CMK (cell line): Measurements from ENCODE around the gene ST7L.

ENCODE experiments used
- DNase-seq: peaks from one replicate; pipeline ENCODE4 v3.0.0-alpha.2; 2010; ENCODE audit warnings: low read depth

ST7L gene

DNA sequence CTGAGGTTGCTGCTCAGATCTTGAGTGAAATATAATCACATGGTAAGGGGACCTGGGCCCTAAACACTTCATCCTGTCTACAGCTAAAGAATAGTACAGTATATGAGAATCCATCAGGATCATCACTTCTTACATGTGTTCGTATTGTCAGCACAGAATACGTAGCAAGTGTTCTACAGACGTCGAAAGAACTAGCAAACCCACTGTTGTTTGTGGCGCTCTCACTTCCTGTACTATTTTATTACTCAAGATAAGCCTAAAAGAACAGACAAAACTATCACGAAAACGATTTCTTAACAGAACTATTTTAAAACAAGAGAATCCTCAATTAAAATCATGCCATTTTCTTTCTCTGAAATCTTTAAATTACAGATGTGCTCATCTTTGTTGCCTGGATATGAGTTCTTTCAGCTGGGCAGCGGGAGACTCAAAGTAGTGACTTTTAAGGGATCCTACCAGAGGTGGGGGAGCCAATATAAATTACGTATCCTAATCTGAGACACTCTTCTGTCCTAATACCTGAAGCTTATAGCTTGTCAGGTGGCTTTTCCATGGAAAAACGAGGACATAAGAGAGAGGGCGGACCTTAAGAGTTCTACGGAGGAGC, 724 bp downstream of the ST7L start:
- DNase-seq, result no peak

DNA sequence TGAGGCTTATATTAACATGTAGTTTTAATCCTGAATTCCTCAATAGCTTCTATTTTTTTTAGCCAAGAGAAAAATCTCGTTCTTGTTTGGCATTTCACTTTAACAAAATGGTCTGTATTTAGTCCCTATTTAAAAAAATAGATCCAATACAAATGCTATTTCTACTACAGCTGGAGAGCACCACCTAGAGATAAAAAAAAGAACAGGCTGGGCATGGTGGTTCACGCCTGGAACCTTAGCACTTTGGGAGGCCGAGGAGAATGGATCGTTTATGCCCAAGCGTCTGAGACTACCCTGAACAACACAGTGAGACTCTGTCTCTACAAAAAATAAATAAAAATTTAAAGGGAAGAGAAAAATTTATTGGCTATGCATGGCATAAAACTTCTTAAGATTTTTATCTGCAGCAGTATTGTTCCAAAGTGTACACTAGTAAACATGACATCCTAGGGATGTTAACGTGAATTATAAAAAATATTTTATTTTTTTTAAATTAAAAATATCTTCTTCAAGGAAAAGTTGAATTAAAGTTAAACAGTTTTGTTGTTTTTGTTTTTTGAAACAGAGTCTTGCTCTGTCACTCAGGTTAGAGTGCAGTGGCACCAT, 4.4 kb downstream of the ST7L start:
- no peak for DNase-seq

DNA sequence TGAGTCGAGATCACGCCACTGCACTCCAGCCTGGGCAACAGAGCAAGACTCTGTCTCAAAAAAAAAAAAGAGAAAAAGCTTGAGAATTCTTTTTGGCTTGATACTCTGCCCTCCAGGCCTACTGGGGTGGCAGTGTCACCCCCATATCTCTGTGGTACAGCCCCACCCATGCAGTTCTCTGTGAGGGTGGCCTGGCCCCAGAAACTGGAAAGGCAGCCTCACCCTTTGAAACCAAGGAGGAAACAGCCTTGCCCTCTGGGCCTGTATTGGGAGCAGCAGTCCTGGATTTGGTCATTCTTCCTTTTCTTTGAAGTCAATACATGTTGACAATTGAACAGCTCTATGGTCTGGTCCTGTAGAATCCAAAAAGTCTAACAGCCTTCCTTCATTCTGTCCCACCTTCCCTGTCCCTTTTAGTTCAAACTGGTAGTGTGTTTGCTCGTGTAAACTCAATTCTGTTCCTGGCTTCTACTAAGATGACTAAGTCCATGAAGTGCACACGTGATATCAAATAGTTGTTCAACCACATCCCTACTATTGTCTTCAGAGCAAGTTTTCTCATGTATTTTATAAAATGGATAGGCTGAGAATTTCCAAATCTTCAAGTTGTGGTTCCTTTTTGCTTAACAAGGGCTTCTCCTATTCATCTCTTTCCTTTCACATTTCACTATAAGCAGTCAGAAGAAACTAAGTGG, 13.2 kb downstream of the ST7L start:
- no peak for DNase-seq

DNA sequence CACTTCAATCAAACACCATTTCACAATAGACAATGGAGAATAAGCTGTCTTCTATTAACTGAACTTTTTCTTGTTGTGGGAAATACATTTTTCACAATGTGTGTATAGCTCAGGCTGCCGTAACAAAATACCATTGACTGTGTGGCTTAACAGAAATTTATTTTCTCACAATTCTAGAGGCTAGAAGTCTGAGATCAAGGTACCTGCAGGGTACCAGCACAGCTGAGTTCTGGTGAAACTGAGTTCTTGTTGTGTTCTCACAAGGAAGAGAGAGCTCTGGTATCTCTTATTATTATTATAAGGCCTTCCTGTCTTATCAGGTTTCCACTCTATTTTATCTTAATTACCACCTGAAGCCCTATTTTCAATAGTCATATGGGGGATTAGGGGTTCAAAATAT, 15.4 kb downstream of the ST7L start:
- DNase-seq, result no peak

DNA sequence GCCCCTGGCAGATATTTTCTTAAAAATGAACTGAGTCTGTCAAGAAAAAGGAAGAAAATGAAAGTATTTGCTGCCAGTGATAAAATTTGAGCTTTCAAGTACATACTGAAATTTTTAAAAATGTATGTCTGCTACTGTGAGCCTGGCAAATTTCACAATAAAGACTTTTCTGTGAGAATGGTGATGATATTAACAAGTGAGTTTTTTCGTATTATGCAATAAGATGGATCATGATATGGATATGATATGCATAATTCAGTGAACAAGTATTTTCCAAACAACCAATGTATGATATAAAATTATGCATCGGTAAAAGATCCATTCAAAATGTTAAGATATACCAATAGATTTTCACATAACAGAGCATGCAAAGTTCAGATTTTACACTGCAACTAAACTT, 15.9 kb downstream of the ST7L start:
- no peak for DNase-seq

DNA sequence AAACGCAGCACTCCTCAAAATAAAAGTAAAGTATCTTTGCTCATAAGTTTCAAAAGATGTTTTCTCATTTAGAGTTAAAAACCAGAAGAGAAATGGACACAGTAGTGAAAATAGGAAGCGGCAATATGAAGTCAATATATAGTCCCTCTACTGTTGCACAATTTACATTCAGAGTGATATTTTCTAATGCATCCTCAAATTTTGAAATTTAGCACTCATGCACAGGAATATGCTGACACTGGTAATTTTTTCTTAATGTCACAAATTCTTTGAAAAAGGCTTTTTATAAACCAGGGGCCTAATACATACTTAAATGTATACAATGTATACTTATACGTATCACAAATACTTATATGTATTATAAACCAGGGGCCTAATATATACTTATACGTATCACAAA, 19.5 kb downstream of the ST7L start:
- no peak for DNase-seq

DNA sequence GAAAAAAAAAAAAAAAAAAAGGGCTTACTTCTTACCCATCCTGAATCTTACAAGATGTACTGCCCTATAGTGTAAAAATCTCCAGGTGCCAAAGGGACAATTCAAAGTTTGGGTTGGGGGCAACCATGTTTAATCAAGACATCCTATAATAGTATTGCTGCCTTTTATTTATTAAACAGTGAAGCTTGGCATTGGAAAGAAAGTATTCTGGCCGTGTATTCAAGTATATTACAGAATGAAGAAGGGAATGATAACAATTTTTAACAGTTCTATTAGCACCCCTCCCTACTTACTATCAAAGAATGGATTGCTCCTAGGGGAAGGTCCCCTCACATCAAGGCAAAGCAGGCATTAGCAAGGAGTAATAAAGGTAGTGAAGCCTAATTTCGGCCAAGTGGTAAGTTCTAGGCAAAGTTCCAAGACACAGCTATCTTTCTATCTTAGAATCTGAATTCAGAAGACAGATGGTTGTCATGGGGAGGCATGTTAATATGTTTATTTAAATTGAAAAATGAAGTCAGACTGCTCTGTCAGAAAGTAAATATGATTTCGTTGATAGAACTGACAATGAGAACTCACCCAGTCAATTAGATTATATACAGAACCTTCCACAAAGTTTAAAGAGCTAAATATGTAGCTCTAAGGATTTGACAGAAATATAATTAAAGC, 24.6 kb downstream of the ST7L start:
- DNase-seq, result no peak

DNA sequence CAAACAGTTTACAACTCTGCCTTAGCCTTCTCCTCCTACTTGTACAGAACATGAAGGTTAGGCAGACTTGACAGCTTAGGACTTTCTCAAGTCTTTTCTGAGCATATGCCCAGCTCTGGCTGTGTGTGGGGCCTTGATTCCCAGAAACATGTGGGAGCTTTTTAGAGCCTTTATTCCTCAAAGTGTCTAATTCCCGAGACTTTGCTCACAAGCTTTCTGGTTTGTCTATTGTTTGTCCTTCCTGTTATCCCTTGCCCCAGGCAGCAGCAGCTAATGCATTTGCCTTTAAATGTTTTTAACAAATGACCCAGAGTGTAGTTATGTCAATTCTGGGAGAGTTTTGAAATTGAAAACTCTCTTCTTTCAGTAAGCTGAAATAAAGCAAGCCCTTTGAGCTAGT, 29.2 kb downstream of the ST7L start:
- DNase-seq, result no peak

DNA sequence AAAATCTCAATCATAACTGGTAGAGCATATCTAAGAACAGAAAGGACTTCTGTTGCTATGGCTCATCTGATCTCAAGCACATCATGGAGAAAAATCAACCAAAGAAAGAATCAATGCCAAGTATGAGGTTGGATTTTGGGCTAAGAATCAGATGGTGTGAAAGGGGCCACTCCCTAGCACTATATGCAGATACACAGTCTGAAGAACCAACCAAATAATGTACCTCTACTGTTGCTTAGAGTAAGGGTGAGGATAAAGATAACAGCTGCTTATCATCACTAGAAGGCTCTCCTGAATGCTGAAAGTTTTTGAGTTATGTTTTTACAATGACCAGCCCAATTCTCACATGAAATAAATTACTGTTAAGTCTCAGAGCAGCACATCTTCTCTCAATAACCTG, 35.6 kb downstream of the ST7L start:
- DNase-seq, result no peak

DNA sequence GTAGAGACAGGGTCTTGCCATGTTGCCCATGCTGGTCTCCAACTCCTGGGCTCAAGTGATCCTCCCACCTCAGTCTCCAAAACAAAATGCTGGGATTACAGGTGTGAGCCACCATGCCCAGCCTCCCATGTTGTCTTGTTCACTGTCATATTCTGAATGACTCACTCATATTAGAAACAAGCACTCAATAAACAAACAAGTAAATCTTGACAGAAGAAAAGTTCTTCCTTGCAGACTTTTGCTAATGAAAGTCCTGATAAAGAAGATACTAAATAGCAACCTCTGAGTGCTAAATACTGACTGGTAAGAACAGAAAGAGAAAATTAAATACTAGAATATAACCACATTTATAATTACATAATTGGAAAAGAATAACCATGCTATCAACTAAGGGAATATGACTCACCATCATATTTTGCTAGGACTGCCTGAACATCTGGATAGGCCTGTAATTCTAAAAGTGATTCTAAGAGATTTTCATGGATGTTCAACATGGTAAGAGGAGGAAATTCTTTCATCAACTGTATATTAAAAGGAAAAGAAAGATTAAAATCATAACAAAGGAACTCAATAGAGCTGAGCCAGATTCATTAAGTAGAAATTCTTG, 37.3 kb downstream of the ST7L start:
- no peak for DNase-seq

DNA sequence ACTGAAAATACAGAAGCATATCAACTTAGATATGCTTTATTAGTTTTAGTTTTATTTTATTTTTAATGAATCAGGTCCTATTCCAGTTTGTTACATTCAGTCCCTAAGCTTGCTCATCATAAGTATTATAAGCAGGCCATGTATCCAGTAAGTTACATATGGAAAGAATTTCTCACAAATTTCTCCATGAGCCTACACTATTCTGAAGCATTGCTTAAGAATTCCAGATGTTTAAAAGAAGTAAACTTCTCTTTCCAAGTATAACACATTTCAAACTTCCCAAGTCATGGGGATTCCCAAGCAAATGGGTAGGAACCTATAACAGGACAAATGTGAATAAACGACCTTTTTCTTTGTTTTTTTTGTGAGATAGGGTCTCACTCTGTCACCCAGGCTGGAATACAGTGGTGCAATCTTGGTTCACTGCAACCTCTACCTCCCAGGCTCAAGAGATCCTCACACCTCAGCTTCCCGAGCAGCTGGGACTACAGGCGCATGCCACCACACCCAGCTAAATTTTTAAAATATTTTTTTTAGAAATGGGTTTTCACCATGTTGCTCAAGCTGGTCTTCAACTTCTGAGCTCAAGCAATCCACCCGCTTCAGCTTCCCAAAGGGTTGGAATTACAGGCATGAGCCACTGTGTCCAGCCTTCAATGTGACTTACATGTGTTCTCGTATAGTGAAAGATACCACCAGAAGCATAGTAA, 39.0 kb downstream of the ST7L start:
- no peak for DNase-seq

DNA sequence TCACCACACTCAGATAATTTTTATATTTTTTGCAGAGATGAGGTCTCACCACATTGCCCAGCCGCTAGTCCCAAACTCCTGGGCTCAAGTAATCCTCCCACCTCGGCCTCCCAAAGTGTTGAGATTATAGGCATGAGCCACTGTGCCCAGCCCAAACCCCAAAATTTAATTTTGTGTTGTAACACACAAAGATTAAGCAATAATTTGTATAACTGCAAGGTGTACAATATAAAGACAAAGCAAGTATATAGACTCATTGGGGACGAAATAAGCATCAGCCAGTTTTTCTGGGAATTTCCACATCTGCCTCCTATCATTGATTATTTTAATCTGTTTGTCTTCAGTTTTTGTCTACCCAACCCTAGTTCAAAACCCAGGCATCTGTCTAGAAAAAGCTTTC, 42.7 kb downstream of the ST7L start:
- no peak for DNase-seq

DNA sequence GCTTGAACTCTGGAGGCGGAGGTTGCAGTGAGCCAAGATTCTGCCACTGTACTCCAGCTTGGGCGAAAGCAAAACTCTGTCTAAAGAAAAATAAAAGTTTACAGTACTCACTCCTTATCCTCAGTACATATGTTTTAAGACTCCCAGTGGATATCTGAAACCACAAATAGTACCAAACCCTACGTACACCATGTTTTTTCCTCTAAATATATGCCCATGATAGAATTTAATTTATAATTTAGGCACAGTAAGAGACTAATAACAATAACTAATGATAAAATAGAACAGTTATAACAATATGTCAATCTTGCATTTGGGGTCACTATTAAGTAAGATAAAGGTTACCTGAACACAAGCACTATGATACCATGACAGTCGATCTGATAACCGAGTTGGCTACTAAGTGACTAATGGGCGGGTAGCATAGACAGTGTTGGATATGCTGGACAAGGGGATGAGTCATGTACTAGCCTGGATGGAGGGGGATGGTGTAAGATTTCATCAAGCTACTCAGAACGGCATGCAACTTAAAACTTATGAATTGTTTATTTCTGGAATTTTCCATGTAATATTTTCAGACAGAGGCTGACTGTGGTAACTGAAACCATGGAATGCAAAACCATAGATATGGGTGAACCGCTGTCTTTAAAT, 43.7 kb downstream of the ST7L start:
- DNase-seq, result no peak

DNA sequence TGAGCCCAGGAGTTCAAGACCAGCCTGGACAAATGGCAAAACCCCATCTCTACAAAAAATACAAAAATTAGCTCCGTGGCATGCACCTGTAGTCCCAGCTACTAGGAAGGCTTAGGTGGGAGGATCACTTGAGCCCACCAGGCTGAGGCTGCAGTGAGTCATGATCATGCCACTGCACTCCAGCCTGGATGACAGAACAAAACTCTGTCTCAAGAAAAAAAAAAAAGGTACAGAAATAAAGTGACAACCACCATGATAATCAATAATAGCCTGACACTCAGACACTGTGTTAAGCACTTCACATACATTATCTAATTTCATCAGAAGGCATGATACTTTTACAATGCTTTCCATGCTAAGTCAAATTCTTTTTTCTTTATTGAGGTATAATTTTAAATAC, 53.1 kb downstream of the ST7L start:
- no peak for DNase-seq

DNA sequence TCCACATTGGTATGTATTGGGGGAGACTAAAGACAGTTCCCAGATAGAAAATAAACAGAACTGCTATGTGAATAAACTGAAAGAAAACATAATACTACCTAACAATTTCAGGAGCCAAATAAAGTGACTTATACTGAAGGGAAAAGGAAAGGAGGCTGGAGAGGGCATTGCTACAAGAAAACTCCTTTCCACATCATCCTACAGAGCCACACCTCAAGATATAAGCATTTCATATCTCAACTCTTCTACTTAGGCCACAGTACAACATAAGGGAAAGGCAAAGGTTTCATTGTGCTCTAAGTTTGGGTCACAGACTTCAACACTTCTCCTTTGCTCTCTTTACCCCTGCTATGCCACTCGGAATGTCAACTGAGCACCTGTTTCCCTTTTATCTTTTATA, 54.9 kb downstream of the ST7L start:
- no peak for DNase-seq

DNA sequence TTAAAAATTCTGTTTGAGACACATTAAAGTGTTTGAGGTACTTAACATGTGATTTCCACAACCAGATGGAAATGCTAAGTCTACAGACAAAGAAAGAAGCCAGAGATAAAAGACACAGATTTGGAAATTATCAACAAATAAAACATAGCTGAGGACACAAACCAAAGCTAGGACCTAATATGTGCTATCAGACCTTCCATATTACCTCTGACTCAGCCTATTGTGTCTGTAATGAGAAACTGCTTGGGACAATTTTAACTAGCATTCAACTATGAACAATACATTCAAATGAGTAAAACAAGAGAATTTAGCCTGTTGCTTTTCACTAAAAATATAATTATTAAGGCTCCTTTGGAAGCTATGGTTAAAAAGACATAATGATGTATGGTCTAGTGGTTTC, 55.6 kb downstream of the ST7L start:
- no peak for DNase-seq

DNA sequence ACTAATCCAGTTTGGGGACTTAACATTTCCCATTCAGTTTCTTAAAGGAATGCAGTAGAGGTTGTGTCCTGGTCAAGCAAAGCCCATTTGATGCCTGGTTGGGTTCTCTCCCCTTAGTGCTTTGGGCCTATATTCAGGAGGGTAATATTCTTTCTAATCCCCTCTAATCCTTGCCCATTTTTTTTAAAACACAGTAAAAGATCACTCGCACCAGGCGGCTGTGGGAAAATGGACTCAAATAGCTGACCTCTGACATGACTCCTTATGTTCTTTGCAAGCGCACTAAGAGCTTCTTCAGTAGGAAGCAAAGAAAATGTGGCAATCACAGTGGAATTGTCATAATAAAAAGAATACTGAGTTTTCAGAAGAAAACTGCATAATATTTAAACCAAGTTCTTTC, 60.3 kb downstream of the ST7L start:
- DNase-seq, result no peak

DNA sequence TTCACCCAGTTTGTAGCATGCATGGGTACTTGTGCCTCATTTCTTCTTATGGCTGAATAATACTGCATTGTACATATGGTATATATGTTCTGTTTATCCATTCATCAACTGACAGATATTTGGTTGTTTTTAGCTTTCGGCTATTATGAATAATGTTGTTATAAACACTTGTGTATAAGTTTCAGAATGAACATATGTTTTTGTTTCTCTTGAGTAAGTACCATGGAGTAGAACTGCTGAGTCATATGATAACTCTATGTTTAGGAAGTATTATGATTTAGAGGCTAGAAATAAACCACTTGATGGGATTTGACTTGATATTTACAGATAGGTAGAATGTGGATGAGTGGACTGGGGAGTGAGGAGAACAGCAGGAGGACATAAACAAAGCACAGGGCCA, 61.6 kb downstream of the ST7L start:
- DNase-seq, result no peak

DNA sequence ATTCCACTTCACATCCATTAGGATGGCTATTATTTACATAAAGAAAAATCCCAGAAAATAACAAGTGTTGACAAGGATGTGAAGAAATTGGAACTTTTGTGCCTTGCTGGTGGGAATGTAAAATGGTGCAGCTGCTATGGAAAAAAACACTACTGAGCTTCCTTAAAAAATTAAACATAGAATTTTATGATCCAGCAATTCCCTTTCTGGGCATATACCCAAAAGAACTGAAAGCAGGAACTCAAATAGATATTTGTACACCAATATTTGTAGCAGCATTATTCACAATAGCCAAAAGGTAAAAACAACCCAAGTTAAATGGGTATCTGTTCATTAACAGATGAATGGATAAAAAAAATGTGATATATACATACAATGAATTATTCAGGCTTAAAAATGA, 64.5 kb downstream of the ST7L start:
- DNase-seq, result no peak

DNA sequence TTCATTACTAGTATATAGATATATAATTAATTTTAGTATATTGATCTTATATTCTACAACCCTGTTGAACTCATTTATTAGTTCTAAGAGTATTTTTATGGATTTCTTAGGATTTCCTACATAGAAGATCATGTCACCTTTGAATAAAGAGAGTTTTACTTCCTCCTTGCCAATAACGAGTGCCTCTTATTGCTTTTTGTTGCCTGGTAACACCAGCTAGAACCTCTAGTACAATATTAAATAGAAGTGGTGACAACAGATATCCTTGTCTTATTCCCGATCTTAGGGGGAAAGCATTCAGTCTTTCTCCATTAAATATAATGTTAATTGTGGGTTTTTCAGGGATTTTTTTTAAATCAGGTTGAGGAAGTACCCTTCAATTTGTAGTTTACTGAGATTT, 69.4 kb downstream of the ST7L start:
- no peak for DNase-seq

DNA sequence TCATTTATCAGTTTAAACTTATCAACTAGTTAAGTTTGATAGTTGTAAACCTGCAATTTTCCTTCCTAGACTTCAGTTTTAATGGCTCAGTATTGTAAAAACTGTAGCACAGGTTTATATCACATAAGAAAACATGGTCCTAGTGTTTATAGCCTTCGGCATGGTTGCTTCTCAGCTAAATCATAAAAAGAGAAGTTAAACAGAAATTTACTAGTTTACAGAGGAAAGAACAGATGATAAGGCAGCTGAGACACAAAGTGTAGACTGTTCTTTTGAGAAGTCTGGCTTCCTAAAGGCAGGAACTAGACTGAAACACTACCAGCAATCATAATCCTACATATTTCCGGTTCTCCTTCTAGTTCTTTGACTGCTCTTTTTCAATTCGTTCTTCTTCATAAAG, 70.4 kb downstream of the ST7L start:
- peak; percentile 2 for DNase-seq

DNA sequence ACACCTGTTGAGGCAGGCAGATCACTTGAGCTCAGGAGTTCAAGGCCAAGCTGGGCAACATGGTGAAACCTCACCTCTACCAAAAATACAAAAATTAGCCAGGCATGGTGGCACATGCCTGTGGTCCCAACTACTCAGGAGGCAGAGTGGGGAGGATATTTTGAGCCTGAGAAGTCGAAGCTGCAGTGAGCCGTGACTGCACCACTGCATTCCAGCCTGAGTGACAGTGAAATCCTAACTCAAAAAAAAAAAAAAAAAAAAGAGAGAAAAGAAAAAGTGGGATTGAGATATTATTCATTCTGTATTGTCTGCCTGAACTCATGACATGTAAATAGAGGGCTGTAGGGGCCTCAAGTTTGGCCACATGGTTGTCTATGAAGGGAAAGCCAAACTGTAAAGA, 72.9 kb downstream of the ST7L start:
- no peak for DNase-seq
